IPS DF 19.7 (cell line): ENCODE measurements around the gene BNIP5.

ENCODE experiments used
- DNase-seq: peaks from one replicate; pipeline ENCODE4 v3.0.0-alpha.2; 2013; ENCODE audit warnings: low read depth, low spot score

BNIP5 gene

DNA sequence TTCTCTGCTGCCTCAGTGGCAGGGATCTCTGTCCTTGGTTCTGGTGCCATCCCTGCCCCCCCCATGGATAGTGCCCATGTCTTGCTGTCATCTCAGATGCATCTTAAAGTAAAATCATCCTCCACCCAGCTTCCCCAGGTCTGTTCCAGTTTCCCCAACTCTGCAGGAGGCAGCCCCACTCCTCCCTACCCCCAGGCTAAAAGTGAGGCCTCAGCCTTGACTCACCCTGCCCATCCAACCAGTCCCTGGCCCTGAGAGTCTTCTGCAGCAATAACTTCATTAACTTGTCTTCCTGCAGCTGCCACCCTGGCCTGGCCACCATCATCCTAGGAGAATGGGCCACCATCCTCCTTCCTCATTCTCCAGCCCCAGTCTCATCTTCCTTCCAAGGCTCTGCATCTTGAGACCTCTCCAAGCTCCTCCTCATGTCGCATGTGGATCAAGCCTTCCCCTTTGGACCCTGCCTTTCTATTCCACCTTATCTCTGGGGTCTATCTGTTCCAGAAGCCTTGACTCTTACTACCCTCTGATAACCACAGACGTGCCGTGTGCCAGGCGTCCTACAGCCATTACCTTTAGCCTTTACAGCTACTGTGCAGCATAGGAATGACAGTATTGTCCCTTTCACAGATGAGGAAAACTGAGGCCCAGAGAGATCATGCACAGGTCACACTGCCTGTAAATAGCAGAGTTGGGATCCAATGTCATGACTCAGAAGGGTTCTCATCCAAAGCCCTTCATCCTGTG is 68.8 kb downstream of the BNIP5 start:
- DNase-seq = no peak

DNA sequence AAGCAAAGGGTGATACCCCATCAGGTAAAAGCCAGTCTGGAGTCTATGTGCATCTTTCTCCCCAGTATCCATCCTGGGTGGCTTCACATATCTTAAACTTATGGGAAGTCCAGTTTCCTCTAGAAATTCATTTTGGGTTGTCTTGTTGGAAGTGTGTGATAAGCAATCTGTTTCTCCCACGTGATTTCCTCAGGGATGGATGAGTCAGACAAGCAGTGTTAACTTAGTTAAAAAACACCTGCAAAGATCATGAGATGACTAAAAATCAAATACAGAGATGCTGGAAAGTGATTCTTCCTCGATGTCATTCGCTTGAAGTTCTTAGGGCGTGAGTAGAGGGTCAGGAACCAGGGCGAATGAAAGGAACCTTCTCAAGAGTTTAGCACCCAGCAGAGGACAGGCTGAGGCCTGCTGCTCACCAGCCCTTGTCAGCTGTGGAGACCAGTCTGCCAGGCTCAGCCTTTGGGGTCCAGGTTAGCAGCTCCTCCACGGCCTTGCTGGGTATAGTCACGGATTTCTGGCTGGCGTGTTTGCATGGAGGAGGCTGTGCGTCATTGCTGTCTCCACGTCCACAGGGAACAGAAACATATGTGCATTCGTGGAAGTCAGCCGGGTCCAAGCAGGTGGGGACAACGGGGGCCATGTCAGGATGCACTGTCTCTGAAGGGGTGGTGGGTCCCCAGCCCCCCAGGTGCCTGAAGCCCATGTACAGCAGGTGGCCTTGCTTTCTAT is 69.6 kb downstream of the BNIP5 start:
- DNase-seq = no peak
